Right renal pelvis (tissue), 4 donors: ENCODE data around the gene KCNJ6. TPM values are rescaled to one million over a fixed set of nuclear protein-coding genes. Genes with fewer than 3 reads are reported as not detected.

ENCODE experiments used
- DNase-seq, 4 donors: peaks; one replicate each; pipeline ENCODE4 v3.0.0-alpha.2; 2013; ENCODE audit warnings: low read depth in 4 of 4, low spot score in 3 of 4, missing footprints in 1 of 4
- polyA plus RNA-seq, 4 donors: library from polyadenylated mRNA; unstranded; fragments of 120-200 nt; gene quantifications; one replicate each; pipeline ENCODE4 v1.2.1, GENCODE V29; 2013; ENCODE audit not compliant: insufficient read length in 4 of 4

Gene KCNJ6
- polyA plus RNA-seq, 4 donors, result 0.18 to 0.35 (median 0.31) TPM

DNA sequence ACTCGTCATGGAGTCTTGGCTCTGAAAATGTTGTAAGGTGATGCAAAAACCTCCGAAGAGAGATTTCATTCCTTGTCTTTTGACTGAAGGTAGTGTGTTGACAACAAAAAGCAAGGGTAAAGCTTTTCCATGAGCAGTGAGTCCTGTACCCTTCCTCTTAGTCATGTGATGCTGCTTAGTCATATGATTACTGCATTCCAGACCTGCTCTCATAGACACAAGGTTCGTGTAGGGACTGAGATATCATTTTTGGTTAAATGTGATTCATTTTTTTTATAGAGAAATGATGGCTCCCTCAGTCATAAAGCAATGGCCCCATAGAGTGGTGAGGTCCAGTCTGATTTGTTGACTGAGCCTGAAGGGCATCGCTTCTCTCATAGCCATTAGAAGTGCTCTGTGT, 9.2 kb downstream of the KCNJ6 start:
- no peak for DNase-seq

DNA sequence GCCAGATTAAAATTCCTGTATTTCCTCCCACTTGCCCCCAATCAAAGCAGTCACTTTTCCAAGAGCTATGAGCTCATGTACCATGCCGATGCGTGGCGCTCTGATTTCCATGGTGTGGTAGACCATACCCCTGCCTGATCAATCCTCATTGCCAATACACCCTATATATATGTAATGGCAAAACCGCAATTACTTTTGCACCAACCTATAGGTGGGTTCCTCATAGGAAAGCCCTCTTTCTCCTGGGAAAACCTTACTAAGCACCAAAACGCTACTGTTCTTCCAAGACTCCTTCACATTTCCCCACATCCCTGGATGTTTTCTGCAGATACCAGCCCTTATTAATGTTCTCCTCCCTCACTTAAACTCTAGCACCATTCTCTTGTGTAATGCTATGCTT, 11.0 kb downstream of the KCNJ6 start:
- DNase-seq, result no peak

DNA sequence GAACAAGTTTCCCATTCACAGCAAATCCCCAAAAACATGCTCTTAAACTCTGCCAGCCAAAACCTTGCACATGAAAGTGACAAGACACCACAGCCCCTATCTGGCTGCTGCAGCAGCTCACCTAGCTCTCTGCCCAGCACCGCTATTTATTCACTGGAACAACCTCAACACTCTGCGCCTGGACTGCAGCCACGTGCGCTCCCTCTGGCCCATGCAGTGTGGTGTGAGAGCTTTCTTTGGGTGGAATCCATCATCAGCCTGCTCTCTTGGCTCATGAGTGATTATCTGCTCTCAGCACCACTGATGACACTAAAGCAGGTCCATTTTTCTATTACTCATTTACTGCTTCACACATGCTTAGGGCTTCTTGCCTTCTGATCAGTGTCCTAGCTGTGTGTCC, 11.4 kb downstream of the KCNJ6 start:
- DNase-seq, result no peak

DNA sequence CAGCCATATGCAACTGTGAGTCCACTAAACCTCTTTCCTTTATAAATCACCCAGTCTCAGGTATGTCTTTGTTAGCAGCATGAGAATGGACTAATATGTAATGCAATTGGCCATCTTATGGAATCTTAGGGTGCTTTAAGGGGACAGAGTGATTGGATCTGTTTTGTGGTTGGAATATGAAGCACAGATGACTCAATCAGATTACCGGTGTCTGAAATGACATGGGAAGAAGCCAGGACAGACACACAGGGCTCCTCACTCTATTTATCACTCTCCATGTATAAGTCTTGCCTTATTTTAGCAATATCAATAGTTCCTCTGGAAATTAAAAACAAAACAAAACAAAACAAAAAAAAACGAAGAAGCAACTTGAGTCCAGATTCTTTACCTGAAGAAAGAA, 12.9 kb downstream of the KCNJ6 start:
- no peak for DNase-seq

DNA sequence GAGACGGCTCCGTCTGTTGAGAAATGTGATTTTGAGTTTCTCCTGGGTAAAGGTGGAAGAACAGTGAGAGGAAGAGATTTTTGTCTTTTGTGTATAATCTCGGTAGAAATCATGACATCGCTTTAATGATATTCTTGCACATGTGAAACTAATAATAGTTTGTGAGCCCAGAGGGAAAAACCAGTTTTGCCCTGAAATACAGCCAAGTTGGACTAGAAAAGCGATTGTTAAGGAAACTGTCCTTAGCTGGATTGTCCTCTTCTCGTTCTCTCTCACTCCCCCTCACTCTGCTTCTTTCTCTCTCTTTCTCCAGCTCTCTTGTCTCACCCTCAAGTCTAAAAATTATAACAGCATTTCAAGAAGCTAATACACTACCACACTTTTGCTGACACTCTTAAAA, 17.1 kb downstream of the KCNJ6 start:
- no peak for DNase-seq

DNA sequence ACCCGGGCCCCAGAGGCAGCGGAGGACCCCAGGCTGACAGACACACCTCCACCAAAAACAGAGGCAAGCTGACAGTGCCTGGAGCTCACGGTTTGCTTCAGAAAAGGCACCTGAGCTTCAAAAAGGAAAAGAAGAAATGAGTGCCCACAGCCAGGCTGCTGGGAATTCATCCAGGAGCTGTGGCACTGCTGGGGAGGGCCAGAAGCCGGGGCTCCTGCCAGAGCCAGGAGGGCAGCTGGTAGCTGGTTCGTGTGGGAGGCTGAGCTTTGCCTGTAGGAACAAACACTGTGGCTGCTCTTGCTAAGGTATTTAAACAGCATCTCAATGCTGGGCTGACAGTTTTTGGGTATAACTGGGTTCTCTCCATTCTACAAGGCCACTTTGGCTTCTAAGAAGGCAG, 19.5 kb downstream of the KCNJ6 start:
- DNase-seq, result no peak

DNA sequence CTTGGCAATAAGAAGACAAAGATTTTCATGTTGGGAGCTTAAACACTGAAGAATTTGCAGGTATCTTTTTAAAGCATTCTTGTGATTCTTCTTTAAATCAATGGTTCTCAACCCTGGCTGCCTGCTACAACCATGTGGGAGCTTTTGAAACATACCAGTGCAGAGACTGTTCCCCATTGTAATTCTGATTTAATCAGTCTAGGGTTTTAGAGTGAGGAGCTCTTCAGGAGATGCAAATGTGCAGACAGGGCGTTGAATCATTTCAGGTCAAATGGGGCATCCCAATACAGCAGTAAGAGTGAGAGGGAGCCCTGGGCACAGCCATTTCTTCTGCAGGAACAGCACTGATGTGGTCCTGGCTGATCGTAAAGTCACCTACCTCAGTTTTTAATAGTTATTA, 24.3 kb downstream of the KCNJ6 start:
- no peak for DNase-seq

DNA sequence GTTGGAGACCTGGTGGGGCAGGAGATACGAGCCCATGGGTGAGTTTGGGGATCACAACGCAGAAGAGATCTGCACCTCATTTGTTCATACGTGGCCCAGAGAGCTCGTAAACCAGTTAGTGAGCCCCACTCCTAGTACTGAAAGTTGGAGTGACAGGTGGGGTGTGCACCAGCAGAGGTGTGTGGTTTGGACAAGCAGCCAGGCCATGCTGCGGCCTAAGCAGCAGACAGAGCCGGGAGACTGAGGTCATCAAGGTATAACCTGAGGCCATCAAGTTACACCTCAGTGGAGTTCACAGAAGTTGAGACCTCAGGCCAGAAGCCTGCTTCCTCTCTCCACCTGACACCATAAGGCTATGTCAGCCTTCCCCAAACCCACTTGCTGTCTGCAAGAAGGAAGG, 27.6 kb downstream of the KCNJ6 start:
- no peak for DNase-seq

DNA sequence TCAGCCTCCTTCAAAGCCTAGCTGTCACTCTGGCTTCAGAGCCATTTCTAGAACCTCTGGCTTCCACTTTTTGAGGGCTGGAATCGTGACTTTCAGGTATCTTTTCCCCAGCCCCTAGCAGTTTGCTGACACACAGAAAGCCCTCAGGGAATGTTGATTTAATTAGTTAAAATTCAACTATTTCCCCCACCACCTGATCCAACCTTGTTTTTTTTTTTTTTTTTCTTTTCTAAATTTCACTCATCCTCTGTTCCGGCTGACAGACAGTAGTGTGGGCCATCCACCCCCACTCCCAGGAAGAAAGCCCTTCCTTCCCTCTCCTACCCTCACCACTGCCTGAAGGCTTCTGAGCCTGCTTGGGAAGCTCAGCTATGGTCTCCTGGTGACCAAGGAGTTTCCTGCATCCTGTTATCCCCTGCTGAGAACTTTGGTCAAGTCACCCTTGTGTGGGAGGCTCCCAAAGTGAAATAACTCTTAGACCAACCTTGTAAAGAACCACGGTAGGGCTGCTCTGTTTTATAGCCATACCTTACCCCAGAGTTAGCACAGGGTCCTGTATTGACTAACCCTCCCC, 29.4 kb downstream of the KCNJ6 start:
- no peak for DNase-seq

DNA sequence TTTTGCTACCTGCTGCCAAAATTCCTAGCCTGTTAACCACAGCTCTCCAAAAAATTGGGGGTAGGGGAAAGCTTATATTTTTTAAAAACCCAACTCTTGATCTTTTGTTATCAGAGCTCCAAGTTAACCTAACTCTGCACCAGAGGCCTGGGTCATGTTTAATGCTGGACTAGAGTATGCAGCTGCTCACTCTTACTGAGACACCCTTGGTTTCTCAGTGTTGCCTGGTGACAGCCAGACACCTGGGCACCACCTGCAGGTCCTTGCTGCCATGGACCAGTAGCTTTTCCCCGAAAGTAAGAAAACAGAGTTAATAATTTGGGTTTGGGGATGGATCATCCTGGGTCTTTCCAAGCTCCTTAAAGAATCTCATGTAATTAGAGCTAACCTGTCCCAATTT, 30.1 kb downstream of the KCNJ6 start:
- DNase-seq, result no peak

DNA sequence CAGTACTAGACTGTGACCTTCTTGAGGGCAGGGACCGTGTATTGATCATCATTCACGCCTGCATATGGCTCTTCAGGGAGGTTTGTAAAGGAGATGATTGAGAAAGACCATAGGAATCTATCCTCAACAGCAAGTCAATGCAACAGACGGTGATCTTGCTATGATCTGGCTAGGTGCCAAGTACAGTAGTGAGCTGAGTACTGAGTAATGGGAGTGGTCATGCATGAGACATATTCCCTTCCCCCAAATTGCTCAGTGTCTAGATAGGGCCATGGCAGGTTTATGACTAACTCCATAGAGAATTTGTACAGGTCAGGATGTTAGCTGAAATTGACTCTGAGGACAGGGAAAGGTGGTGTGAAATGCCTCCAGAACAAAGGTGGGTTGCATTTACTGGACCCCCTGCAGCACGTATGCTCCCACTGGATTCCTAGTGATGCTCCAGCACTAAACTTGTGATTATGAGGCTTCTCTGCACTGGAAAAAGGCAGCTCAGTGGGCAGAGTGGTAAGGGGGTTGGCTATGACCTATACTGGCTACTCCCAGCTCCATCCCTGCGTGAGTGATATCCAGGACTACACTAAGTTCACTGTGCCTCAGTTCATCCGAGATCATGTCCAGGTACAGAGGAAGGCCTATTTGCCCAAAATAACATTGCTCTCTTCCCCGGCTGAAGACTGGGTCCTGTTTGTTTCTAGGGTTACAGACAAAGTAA, 37.2 kb downstream of the KCNJ6 start:
- no peak for DNase-seq

DNA sequence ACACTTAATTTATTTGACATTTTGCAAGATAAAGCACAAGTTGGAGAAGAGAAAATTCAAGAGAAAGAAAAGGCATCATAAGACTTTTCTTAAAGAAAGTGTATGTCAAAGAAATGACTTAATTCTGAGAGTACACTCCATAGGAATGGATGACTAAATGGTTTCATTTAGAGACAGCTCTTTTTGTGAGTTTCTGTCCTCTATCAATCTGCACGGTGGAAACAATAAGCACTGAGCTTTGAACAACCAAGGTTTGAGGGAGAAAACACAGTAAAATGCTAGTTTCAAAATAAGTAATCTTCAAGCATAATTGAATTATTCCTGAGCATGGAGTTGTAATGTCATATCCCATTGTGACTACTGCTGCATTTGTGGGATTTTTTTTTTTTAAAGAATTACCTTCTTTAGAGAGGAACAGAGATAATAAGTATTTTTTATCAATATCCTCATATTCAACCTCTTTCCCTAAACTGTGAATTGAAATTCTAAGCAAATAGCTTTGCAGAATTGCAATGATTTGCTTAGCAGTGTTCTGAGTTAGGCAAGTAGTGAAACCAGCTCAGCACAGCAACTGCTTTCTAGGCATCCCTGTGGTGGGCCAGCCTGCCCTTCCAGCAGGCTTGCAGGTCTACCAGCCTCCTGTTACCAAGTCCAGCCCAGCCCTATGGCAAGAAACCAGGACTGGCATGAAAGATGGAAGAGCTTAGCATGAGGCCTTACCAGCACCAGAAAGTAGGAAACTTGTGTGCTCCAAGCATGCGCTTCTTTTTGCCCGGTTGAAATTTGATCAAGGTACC, 38.2 kb downstream of the KCNJ6 start:
- no peak for DNase-seq

DNA sequence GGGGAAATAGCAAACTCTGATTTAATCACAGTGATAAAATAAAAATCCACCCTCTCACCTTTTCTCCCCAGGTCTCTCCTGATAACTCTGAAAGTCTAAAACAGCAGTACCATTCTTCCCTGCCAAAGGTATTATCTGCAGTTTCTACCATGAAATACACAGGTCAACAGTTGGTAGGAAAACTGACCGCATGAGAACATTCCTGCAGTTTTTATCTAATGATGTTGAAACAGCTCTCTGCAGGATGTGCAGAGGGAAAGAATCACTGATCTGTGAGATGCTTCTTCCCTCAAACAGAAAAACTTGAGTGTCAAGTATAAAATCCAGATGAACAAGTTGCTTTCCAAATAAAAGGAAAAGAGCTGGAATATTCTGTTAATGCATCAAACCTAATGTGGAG, 39.1 kb downstream of the KCNJ6 start:
- DNase-seq, result no peak

DNA sequence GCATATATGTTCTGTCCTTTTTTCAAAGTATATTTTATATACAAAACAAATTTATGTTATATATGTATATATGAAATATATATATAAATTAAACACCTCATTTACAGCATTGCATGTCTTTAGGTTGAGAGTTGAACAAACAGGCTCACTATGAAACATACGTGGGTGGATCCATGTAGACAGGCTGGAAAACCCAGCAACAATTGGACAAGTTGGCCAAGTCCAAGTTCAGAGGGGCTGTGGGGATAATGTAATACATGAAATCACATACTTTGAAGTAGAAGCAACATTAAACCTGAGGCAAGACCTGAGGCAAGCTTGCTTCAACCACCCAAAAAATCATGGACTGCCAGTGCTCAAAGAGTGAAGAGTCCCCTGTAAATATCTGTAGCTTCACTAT, 39.7 kb downstream of the KCNJ6 start:
- DNase-seq, result no peak

DNA sequence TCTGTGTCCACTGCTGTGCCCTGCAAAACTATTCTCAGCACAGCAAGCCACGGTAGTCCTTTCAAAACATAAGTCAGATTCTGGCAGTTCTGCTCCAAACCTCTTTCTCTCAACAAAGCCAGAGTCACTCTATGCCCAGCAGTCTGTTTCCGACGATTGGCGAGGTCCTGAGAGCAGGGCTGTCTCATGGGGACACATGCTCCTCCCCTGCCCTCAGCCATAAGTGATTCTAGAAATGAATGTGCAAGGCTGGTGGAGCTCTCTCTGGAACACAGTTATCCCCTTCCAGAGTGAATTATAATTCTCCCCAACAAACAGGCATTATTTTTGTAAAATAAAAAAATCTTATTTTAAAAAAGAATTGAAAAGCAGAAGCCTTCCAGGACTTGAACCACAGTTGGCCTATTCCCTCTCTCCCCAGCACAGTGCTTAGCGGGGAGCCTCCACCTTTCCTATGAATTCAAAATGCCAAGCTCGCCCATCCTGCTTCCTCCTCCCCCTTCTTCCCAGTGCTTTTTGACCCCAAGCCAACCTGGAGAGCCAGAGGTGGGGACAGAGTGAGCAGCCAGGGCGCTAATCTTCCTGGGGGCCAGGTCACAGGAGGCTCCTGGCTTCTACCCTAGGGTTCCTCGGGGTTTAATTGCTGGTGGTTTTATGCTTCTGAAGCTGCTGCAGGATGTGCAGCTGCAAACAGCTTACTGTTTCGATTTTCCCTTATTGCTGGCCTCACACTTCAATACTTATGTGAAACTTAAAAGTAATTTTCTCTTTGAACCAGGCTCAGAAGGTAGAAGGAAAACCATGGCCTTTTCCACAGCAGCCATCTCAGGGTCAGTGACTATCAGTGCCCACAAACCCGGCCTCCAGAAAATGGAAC, 41.1 kb downstream of the KCNJ6 start:
- DNase-seq, result no peak

DNA sequence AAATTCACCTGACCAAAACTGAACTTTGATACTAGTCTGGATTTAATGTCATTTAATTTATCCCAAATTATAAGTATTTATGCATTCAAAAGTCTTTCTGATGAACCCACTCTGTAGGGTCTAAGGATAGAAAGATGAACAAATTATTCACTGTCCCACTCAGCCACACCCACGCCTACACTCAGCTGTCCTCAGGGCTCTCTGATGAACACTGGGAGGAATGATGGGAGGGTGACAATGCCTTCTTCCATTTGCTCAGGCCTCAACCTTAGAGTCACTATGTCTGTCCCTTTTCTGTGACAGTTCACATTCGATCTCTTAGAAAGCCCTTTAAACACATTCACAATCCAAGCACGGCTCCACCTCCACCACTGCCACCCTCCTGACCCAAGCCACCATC, 41.8 kb downstream of the KCNJ6 start:
- DNase-seq, result no peak

DNA sequence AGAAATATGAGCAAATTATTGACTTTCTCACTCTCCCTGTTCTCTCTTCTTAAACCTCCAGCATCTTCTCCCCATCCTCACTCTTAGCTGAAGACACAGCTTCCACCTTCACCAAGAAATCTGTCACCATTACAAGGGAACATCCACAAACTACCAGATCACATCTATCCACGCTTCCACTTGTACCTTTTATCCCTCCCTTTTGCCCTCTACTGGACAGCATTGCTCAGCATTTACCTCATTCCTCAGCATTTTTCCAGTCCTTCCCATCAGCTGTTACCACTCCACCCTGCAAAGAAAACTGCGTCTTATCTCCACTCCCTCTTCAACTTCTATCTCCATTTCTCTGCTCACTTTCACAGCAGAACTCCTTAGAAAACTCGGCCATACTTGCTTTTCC, 42.6 kb downstream of the KCNJ6 start:
- DNase-seq, result no peak

DNA sequence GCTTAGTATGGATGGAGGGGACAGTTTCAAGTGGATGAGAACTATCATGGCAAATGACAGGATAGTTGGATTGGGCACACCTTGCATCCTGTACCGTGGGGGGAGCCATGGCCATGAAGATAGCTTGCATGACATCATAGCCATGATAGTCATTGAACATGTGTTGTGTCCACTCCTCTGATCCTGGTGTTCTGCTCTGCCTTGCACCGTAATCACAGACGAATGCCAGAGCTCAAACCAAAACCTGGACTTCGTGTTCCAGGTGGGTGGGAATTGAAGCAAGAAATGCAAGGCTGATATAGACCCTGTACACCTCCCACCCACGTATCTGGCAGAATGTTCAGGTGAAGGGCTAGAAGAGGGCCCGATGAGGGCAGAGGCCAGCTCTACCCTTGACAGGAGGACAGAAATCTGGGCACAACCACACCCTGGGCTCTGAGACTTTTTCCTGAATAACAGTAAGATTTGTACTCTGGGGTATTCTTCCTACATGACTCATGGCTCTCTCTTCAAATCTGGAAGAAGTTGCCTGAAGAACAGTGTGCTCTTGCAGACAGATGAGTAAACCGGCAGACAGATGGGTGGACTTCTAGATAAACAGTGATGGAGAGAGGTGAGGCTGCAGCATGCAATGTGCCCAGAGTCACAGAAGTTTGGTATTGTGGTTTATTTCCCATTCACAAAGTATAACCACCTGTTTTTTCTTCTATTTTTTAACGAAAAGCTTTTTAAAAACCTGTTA, 45.0 kb downstream of the KCNJ6 start:
- no peak for DNase-seq

DNA sequence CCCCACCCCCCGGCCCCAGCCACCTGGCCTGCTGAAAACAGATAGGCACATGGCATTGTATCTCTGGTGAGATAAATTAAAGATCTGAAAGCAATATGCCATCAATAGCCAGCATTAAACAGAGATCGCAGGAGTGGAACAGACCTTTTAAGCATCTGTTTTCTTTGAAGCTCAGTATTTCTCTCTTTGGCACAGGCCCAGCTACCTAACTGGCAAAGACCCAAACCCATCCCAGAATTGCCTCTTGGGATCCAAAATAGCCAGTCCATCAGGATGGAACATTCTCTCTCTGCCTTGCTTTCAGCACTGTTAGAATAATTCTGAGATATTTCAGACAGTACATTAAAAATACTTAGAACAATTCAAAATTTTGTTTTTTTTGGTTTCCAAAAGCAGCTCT, 46.0 kb downstream of the KCNJ6 start:
- no peak for DNase-seq

DNA sequence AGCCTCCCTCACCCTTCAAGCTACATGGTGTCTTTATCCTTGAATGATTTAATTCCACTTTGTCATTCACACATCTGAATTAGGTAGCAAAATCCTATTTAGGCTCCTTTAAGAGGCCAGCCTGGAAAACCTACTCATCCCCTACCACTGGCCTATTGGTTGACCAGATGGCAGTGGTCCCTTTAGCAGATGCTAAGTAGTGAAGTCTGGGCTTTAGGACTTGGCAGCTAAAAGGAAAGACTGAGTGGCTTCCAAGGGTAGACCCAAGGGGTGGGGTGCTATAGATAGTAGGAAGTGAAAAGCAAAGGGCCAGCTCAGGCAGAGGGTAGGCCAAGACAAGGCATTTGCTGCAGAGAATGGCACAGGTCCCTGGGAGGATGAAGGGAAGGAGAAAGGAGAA, 46.6 kb downstream of the KCNJ6 start:
- no peak for DNase-seq
